ENCODE measurements around the gene CADPS. TPM values are rescaled to one million over a fixed set of nuclear protein-coding genes. Genes with fewer than 3 reads are reported as not detected.

Gene CADPS
- polyA plus RNA-seq, 1 of the 3 experiments (the other 2 are of a cell fraction), result 5.8 TPM

DNA sequence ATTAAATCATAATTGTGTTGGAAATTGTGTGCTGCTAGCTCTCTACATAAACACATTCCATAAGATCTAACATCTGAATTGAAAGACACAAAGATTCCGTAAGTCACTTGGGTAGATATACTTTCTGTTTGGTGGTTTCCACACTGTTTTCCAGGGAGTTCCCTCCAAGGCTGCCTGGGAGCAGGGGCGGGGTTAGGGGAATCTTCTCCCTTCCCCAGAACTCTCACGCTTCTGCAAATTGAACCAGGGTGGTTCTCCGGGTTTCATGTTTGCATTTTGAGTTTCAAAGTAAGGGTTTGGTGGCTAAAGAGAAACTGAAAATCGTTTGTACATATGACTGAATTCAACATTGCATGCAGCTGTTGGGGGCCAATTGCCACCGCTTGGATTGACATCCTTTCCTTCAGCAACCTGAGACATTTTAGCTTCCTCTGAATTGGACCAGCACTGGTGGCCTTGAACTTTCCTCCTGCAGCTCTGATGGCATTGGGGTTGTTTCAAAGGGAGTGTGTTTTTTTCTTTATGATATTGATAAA lies 309.1 kb downstream of the CADPS start (continued):
- TF ChIP-seq, protein P1, sequence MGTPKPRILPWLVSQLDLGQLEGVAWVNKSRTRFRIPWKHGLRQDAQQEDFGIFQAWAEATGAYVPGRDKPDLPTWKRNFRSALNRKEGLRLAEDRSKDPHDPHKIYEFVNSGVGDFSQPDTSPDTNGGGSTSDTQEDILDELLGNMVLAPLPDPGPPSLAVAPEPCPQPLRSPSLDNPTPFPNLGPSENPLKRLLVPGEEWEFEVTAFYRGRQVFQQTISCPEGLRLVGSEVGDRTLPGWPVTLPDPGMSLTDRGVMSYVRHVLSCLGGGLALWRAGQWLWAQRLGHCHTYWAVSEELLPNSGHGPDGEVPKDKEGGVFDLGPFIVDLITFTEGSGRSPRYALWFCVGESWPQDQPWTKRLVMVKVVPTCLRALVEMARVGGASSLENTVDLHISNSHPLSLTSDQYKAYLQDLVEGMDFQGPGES (IDR thresholded peaks at IDR 0.05; ENCODE audit: low read depth, low read length), result no peak
- TF ChIP-seq, protein P2, sequence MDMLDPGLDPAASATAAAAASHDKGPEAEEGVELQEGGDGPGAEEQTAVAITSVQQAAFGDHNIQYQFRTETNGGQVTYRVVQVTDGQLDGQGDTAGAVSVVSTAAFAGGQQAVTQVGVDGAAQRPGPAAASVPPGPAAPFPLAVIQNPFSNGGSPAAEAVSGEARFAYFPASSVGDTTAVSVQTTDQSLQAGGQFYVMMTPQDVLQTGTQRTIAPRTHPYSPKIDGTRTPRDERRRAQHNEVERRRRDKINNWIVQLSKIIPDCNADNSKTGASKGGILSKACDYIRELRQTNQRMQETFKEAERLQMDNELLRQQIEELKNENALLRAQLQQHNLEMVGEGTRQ (IDR thresholded peaks at IDR 0.05; ENCODE audit: borderline replicate concordance, low read depth, low read length), result no peak
- TF ChIP-seq SMC3 (IDR thresholded peaks at IDR 0.05; ENCODE audit: low read depth, low read length), result no peak

DNA sequence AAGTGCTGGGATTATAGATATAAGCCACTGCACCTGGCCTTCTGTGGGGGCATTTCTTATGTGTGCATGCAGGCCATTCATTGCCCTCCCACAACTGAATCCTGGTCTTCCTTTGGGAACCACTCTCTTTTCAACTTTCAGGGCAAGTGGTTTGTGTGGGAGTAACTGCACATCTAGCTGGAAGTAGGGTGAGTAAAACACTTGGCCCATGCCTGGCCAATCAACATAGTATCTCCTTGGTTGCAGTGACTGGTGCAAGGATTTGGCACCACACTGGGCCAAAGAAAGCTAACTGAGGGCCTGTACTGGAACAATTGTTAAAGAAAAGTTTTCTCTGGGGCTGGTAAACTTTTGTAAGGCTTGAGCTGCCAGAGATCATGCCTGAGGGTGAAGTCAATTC lies 312.6 kb downstream of the CADPS start:
- DNase-seq, result no peak
- TF ChIP-seq SMC3 (IDR thresholded peaks at IDR 0.05; ENCODE audit: low read depth, low read length), result no peak
- ChIA-PET POLR2A (no interaction called here), CTCF (interaction anchor here (0.9 to 11.1 kb wide), 4 partner anchors 8 to 361 kb away, joined by 3 to 142 read pairs (median 4); no protein-coding TSS in a partner anchor)
- H2AFZ ChIP-seq (ENCODE audit: low read depth), result no peak overlapping the region
- peak overlapping the region in 1 of 2 experiments; percentile 76; a peak in 3 of 4 replicates for H3K27ac ChIP-seq (ENCODE audit: low read depth in 2 of 2, low read length in 1 of 2)
- H3K4me3 ChIP-seq (ENCODE audit: low read depth in 2 of 2, low read length in 1 of 2), result no peak overlapping the region
- no peaks in the 10 kb centered on the region for H3K36me3 ChIP-seq (replicated peaks in 1 of 2; ENCODE audit: control insufficient read depth in 1 of 2, insufficient read depth in 2 of 2, low read length in 1 of 2)
- no peaks in the 10 kb centered on the region for H3K27me3 ChIP-seq (ENCODE audit: insufficient read depth)
- no peaks in the 10 kb centered on the region for H4K20me1 ChIP-seq (ENCODE audit: insufficient read depth)
- H3K9me2 ChIP-seq, result no peaks in the 10 kb centered on the region
- H3K9ac ChIP-seq, result no peak overlapping the region
- no peaks in the 10 kb centered on the region for H3K9me3 ChIP-seq
- H3K79me2 ChIP-seq (ENCODE audit: insufficient read depth), result no peaks in the 10 kb centered on the region
- H3K4me1 ChIP-seq (ENCODE audit: control insufficient read depth in 1 of 2, insufficient read depth in 2 of 2, low read depth in 1 of 2, low read length in 1 of 2), result peaks cover 0 to 15% of the 10 kb centered on the region in 2 experiments; a peak in 3 of 4 replicates
- peaks cover 10% of the 10 kb centered on the region for H3F3A ChIP-seq (replicated peaks; ENCODE audit: insufficient read depth)
- peak overlapping the region; percentile 54; the same call in 1 of the 2 replicates for H3K4me2 ChIP-seq

DNA sequence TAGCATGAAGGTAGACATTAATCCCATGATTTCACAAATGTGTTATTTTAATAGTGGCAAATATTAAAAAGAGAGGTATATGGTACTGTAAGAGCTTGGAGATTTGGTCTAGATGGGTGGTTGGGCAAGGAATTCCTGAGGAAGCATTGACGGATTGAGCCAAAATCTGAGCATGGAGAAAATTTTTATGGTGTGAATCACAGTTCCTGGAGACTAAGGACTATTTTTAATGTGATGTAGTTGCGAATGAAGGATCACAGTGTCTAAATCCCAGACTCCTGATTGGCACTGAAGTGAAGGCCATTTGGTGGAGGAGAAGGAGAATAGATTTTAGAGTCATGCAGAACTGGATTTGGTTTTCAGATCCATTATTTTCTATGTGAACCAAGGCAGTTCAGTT lies 313.2 kb downstream of the CADPS start:
- Histone ChIP-seq H3K4me2 (peak overlapping the region; percentile 54; the same call in 1 of the 2 replicates), H3F3A (replicated peaks; ENCODE audit: insufficient read depth) (peaks cover 10% of the 10 kb centered on the region), H3K9ac (no peak overlapping the region), H3K27me3 (ENCODE audit: insufficient read depth) (no peaks in the 10 kb centered on the region), H3K4me3 (ENCODE audit: low read depth in 2 of 2, low read length in 1 of 2) (no peak overlapping the region), H3K27ac (ENCODE audit: low read depth in 2 of 2, low read length in 1 of 2) (peak overlapping the region in 1 of 2 experiments; percentile 76; a peak in 2 of 4 replicates), H2AFZ (ENCODE audit: low read depth) (no peak overlapping the region), H3K79me2 (ENCODE audit: insufficient read depth) (no peaks in the 10 kb centered on the region), H4K20me1 (ENCODE audit: insufficient read depth) (no peaks in the 10 kb centered on the region), H3K4me1 (ENCODE audit: control insufficient read depth in 1 of 2, insufficient read depth in 2 of 2, low read depth in 1 of 2, low read length in 1 of 2) (peaks cover 0 to 13% of the 10 kb centered on the region in 2 experiments; a peak in 3 of 4 replicates), H3K9me2 (no peaks in the 10 kb centered on the region), H3K36me3 (replicated peaks in 1 of 2; ENCODE audit: control insufficient read depth in 1 of 2, insufficient read depth in 2 of 2, low read length in 1 of 2) (no peaks in the 10 kb centered on the region), H3K9me3 (no peaks in the 10 kb centered on the region)
- 4% methylated on average over 2 of the region's 2 CpGs for WGBS (ENCODE audit: low lambda C conversion rate)
- ChIA-PET POLR2A (no interaction called here), CTCF (interaction anchor here (1.1 to 11.1 kb wide), 2 partner anchors 12 to 229 kb away, joined by 3 to 142 read pairs; no protein-coding TSS in a partner anchor)
- DNase-seq, result no peak
- TF ChIP-seq TEAD4 (IDR thresholded peaks at IDR 0.05; ENCODE audit: borderline replicate concordance, insufficient read depth) (0 out of 2 replicates have a peak, but pooled peaks have one; percentile 45), ELF1 (IDR thresholded peaks at IDR 0.05) (no peak), NFIC (IDR thresholded peaks at IDR 0.05; ENCODE audit: borderline replicate concordance) (peak; percentile 62), EP300 (IDR thresholded peaks at IDR 0.05; ENCODE audit: borderline replicate concordance in 1 of 2, low read depth in 1 of 2, low read length in 1 of 2) (peak in 1 of 2 experiments; percentile 48; a peak in 1 of 4 replicates), EZH2phosphoT487 (IDR thresholded peaks at IDR 0.05; ENCODE audit: borderline replicate concordance, low read depth) (no peak), JUND (IDR thresholded peaks at IDR 0.05) (peak; percentile 68), TCF12 (IDR thresholded peaks at IDR 0.05) (peak; percentile 43; the same call in 1 of the 2 replicates), FOSL2 (IDR thresholded peaks at IDR 0.05; ENCODE audit: borderline replicate concordance, low read depth) (peak; percentile 66), YY1 (IDR thresholded peaks at IDR 0.05; ENCODE audit: low read depth) (no peak)
- TF ChIP-seq, protein P3, sequence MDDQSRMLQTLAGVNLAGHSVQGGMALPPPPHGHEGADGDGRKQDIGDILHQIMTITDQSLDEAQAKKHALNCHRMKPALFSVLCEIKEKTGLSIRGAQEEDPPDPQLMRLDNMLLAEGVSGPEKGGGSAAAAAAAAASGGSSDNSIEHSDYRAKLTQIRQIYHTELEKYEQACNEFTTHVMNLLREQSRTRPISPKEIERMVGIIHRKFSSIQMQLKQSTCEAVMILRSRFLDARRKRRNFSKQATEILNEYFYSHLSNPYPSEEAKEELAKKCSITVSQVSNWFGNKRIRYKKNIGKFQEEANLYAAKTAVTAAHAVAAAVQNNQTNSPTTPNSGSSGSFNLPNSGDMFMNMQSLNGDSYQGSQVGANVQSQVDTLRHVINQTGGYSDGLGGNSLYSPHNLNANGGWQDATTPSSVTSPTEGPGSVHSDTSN (IDR thresholded peaks at IDR 0.05), result peak; percentile 78

Measured in SK-N-SH (cell line).